ENCODE results near the gene ZNF692. TPM values are rescaled to one million over a fixed set of nuclear protein-coding genes. Genes with fewer than 3 reads are reported as not detected.
"Not testable (repeated sequence)": the region's sequence is repeated elsewhere in the genome, so short reads cannot be mapped to it uniquely, and the experiment has no call there.

The ZNF692 gene
- total RNA-seq, 1 donor from 2014 or later, result 34.9 TPM

GRCh38 chr1:248807067-248807737 lies 51.7 kb downstream of the ZNF692 start:
- peak; percentile 48 for DNase-seq

GRCh38 chr1:248805876-248806275 lies 53.0 kb downstream of the ZNF692 start:
- DNase-seq, result no peak

GRCh38 chr1:248804771-248805681 lies 53.9 kb downstream of the ZNF692 start:
- no peak for DNase-seq

DNA sequence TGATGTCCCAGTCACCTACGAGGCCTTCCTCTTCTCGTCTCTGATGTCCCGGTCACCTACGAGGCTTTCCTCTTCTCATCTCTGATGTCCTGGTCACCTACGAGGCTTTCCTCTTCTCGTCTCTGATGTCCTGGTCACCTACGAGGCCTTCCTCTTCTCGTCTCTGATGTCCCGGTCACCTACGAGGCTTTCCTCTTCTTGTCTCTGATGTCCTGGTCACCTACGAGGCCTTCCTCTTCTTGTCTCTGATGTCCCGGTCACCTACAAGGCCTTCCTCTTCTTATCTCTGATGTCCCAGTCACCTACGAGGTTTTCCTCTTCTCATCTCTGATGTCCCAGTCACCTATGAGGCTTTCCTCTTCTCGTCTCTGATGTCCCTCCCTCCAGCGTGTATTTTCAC lies 55.4 kb downstream of the ZNF692 start:
- DNase-seq, result not testable (repeated sequence)

DNA sequence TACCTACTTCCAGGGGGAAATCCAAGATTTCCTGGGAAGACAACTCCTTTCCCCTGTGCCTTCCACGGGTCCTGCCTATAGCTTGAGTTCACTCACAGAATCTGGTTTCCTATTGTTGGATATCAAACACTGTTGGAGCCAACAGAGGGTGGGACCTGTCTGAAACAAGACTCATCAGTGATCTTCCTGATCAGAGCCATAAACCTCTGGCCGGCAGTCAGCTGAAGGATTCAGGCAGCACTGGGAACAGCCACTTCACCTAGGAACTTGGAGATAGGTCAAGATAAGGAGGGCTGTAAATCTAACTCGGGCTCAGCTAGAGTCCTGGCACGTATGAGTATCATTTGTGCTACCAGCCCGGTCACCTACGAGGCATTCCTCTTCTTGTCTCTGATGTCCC lies 56.4 kb downstream of the ZNF692 start:
- DNase-seq, result no peak

DNA sequence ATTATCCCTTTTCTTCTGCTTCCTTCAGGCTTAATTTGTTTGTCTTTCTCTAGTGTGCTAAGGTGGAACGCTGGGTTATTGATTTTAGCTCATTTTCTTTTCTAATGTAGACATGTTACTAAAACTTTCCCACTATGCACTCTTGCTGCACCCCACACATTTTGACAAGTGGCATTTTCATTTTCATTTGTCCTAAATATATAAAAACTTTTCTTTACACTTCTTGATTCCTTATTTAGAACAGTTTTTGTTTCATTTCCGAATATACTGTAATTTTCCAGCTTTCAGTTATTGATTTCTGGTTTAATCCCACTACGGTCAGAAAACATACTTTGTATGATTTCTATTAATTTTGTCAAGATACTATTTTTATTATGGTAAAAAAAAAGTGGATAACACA lies 58.4 kb downstream of the ZNF692 start:
- DNase-seq, result no peak

Small RNA genes lying within 50 kb of the gene (small RNA-seq; reads per million reads assigned to genes)
- gene MIR3124 (ENCODE audit: low replicate concordance), result not detected

Other genes starting within 250 kb of the ZNF692 start
- gene OR2T11, start 224.0 kb downstream of the ZNF692 start, total RNA-seq, result not detected
- gene OR2T35, start 213.8 kb downstream of the ZNF692 start, total RNA-seq, result not detected
- gene OR2T27, start 203.6 kb downstream of the ZNF692 start, total RNA-seq, result not detected
- not detected for gene OR14I1, start 156.3 kb downstream of the ZNF692 start, total RNA-seq
- gene LYPD8, start 103.3 kb downstream of the ZNF692 start, total RNA-seq, result not detected
- gene SH3BP5L, start 33.2 kb downstream of the ZNF692 start, total RNA-seq, result 20.9 TPM
- 33.4 TPM for gene ZNF672, start 20.9 kb downstream of the ZNF692 start, total RNA-seq
- gene PGBD2, start 47.1 kb upstream of the ZNF692 start, total RNA-seq, result 9.1 TPM

Data from tongue (tissue), 3 donors.